Left colon (tissue), 2 donors: Measurements from ENCODE around the gene NPFF. TPM values are rescaled to one million over a fixed set of nuclear protein-coding genes. Genes with fewer than 3 reads are reported as not detected.
"Not testable (repeated sequence)": the region's sequence is repeated elsewhere in the genome, so short reads cannot be mapped to it uniquely, and the experiment has no call there.

ENCODE experiments used
- ATAC-seq: fragments of 200-7000 bp; cut with Tn5 transposase; one replicate; pipeline ENCODE4 v1.9.1; 2020; ENCODE audit warnings: mild to moderate bottlenecking, moderate library complexity
- DNase-seq, 2 donors: peaks; one replicate each; pipeline ENCODE4 v3.0.0-alpha.2; 2020
- intact Hi-C, 2 donors: fragments of 100-400 bp; cut with DNase I in 1 of 2; cut with micrococcal nuclease in 1 of 2; formaldehyde crosslinking; loops; one replicate each; pipeline versions ENCODE4 v1.11.2 to v1.14.0; 2022; cut with DNase I, micrococcal nuclease
- long read RNA-seq: library from polyadenylated mRNA; unstranded; transcript quantifications from one replicate; pipeline ENCODE4 v2.0.0, GENCODE V29; 2021
- total RNA-seq, 2 donors: library from RNA; stranded (reverse); fragmentation: NEBNext Ultra II Directional; extraction: Animal tissue kit (Norgen Biotek cat#: 25700); gene quantifications; one replicate each; pipeline ENCODE4 v1.2.1, GENCODE V29; 2021
- donor health status: DM: no; HTN: no; CAD: no.
- donor health status: DM: yes; HTN: yes; CAD: no.

NPFF gene
- not detected for total RNA-seq
- long read RNA-seq = 0 reads

- ATAC-seq (no peak), DNase-seq (no peak)
- intact Hi-C loops = loop anchor here in 1 of 2 donors (10.0 kb wide), 1 partner anchor 162 kb away; no protein-coding TSS in a partner anchor
These were observed at the start of gene NPFF for GRCh38 chr12:53506881-53507602. TSS of gene NPFF (minus strand) at chr12:53507484. CDS start at chr12:53507474, 10 bp downstream.

GRCh38 chr12:53552361-53553327, 45.4 kb upstream of the NPFF start:
- DNase-seq = no peak
- intact Hi-C loops = no loop called here
- no peak for ATAC-seq

- no peak for ATAC-seq
- intact Hi-C loops = no loop called here
- no peak for DNase-seq
These were observed 44.6 kb upstream of the NPFF start for GRCh38 chr12:53551889-53552291.

GRCh38 chr12:53550595-53550994, 43.3 kb upstream of the NPFF start:
- DNase-seq = no peak
- intact Hi-C loops = no loop called here
- ATAC-seq = peak; percentile 78

GRCh38 chr12:53550131-53550530, 42.8 kb upstream of the NPFF start:
- ATAC-seq, DNase-seq, intact Hi-C loops: not testable (repeated sequence)

GRCh38 chr12:53548354-53548753, 41.1 kb upstream of the NPFF start:
- not testable (repeated sequence) for ATAC-seq, DNase-seq
- intact Hi-C loops = loop anchor here in 1 of 2 donors (10.0 kb wide), 1 partner anchor 126 kb away; the partner anchor contains the start of gene ATP5MC2

- intact Hi-C loops = loop anchor here (5.0 to 10.0 kb wide), 3 partner anchors 131 to 204 kb away; partner anchors contain the start of gene ATP5MC2 (in 2 of the 2)
- DNase-seq (peak; percentile 47 to 49), ATAC-seq (peak; percentile 81)
These were observed 36.3 kb upstream of the NPFF start for GRCh38 chr12:53543539-53543938.

- intact Hi-C loops = no loop called here
- ATAC-seq (no peak), DNase-seq (no peak)
These were observed 32.2 kb upstream of the NPFF start for GRCh38 chr12:53539526-53539925.

- ATAC-seq (peak; percentile 96), DNase-seq (peak in 1 of 2 donors; percentile 68)
- intact Hi-C loops = no loop called here
These were observed 31.0 kb upstream of the NPFF start for GRCh38 chr12:53538209-53538689.

- DNase-seq (no peak), ATAC-seq (no peak)
- intact Hi-C loops = no loop called here
These were observed 29.7 kb upstream of the NPFF start for GRCh38 chr12:53536962-53537361.

GRCh38 chr12:53533471-53533870, 26.2 kb upstream of the NPFF start:
- no peak for ATAC-seq
- no peak for DNase-seq

GRCh38 chr12:53532524-53533445, 25.5 kb upstream of the NPFF start:
- ATAC-seq = peak; percentile 6
- intact Hi-C loops = no loop called here
- no peak for DNase-seq

More at GRCh38 chr12:53533471-53533870, 26.2 kb upstream of the NPFF start:
- intact Hi-C loops = no loop called here

- DNase-seq (no peak), ATAC-seq (no peak)
- intact Hi-C loops = no loop called here
These were observed 24.7 kb upstream of the NPFF start for GRCh38 chr12:53532021-53532420.

- intact Hi-C loops = no loop called here
- no peak for DNase-seq
- no peak for ATAC-seq
These were observed 23.6 kb upstream of the NPFF start for GRCh38 chr12:53530920-53531319.

GRCh38 chr12:53530061-53530460, 22.8 kb upstream of the NPFF start:
- intact Hi-C loops = no loop called here
- DNase-seq (no peak), ATAC-seq (no peak)

GRCh38 chr12:53524476-53524875, 17.2 kb upstream of the NPFF start:
- intact Hi-C loops = loop anchor here in 1 of 2 donors (10.0 kb wide), 1 partner anchor 60 kb away; no protein-coding TSS in a partner anchor
- no peak for DNase-seq
- ATAC-seq = no peak

- ATAC-seq = no peak
- DNase-seq = no peak
- intact Hi-C loops = loop anchor here in 1 of 2 donors (10.0 kb wide), 1 partner anchor 58 kb away; no protein-coding TSS in a partner anchor
These were observed 15.8 kb upstream of the NPFF start for GRCh38 chr12:53523131-53523530.

GRCh38 chr12:53518381-53518780, 11.1 kb upstream of the NPFF start:
- intact Hi-C loops = no loop called here
- no peak for ATAC-seq
- DNase-seq = no peak
